Thoracic aorta (tissue), 2 donors: Measurements from ENCODE around the gene ZNF774. TPM values are rescaled to one million over a fixed set of nuclear protein-coding genes. Genes with fewer than 3 reads are reported as not detected.

Experiments
- ATAC-seq: fragments of 150-250 bp; one replicate; pipeline ENCODE4 v1.8.0; 2017; ENCODE audit warnings: low read depth; ENCODE audit not compliant: insufficient number of reproducible peaks, low FRiP score
- DNase-seq: peaks from one replicate; pipeline ENCODE4 v3.0.0-alpha.2; 2020; ENCODE audit warnings: low spot score
- H3K27ac ChIP-seq, 2 donors: fragments of 200-600 bp; sonication (generic); 1 replicate in 1 of 2; 2 replicates in 1 of 2; pipeline ENCODE4 v1.5.1; 2016; ENCODE audit warnings: mild to moderate bottlenecking in 2 of 2, moderate library complexity in 2 of 2
- H3K27me3 ChIP-seq: fragments of 200-600 bp; sonication (generic); replicated peaks from 2 replicates; pipeline ENCODE4 v1.6.0; 2016; ENCODE audit warnings: mild to moderate bottlenecking; ENCODE audit not compliant: insufficient read depth
- H3K36me3 ChIP-seq: fragments of 200-600 bp; sonication (generic); one replicate; pipeline ENCODE4 v1.5.1; 2016
- H3K4me1 ChIP-seq, 2 donors: fragments of 200-600 bp; sonication (generic); 1 replicate in 1 of 2; 2 replicates in 1 of 2; pipeline versions ENCODE4 v1.5.1 to v1.6.0; 2016; ENCODE audit warnings: low read depth in 2 of 2, mild to moderate bottlenecking in 1 of 2; ENCODE audit not compliant: control insufficient read depth in 1 of 2
- H3K4me3 ChIP-seq: fragments of 200-600 bp; sonication (generic); 2 replicates; pipeline ENCODE4 v1.5.1; 2016; ENCODE audit warnings: mild to moderate bottlenecking
- H3K9me3 ChIP-seq: fragments of 200-600 bp; sonication (generic); 2 replicates; pipeline ENCODE4 v1.5.1; 2016
- total RNA-seq, 2 donors: library from RNA; depleted of rRNA; stranded (reverse); fragments of >200 nt; gene quantifications; one replicate each; pipeline versions ENCODE4 v1.1.0 to v1.2.3, GENCODE V29; 2016
- TF ChIP-seq, protein P1 (sequence below): fragments of 200-600 bp; sonication (generic); IDR thresholded peaks from one replicate; pipeline ENCODE4 v1.5.1; 2019; ENCODE audit warnings: antibody characterized with exemption

ZNF774 gene
- total RNA-seq, 2 donors from 2014 or later, result 1.6 to 7.7 TPM

DNA sequence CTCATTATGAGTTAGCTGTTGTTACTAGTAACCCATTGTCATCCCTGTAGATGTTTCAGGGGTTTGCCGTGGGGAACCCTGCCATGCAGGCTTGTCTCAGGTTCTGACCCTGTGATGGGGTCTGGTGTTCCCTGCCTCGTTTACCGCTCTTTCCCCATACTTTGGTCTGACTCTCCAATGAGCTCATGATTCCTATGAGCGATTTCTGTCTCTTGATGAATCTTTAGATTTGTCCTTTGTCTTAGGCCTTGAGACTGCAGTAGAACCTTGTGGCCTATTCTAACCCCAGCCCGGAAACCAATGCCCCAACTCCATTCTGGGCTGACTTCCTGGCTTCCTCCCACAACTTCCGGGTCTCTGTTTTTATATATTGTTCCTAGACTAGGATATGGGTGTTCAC, 24.7 kb downstream of the ZNF774 start:
- TF ChIP-seq, protein P1, sequence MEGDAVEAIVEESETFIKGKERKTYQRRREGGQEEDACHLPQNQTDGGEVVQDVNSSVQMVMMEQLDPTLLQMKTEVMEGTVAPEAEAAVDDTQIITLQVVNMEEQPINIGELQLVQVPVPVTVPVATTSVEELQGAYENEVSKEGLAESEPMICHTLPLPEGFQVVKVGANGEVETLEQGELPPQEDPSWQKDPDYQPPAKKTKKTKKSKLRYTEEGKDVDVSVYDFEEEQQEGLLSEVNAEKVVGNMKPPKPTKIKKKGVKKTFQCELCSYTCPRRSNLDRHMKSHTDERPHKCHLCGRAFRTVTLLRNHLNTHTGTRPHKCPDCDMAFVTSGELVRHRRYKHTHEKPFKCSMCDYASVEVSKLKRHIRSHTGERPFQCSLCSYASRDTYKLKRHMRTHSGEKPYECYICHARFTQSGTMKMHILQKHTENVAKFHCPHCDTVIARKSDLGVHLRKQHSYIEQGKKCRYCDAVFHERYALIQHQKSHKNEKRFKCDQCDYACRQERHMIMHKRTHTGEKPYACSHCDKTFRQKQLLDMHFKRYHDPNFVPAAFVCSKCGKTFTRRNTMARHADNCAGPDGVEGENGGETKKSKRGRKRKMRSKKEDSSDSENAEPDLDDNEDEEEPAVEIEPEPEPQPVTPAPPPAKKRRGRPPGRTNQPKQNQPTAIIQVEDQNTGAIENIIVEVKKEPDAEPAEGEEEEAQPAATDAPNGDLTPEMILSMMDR, result no peak
- peaks cover 4% of the 10 kb centered on the region for H3K9me3 ChIP-seq
- H3K27ac ChIP-seq, result no peak overlapping the region
- no peak overlapping the region for H3K4me3 ChIP-seq
- H3K4me1 ChIP-seq, result no peaks in the 10 kb centered on the region
- no peak for DNase-seq
- no peak for ATAC-seq
- no peaks in the 10 kb centered on the region for H3K36me3 ChIP-seq
- H3K27me3 ChIP-seq, result no peaks in the 10 kb centered on the region

GRCh38 chr15:90379263-90379662, 27.2 kb downstream of the ZNF774 start:
- no peak for ATAC-seq
- TF ChIP-seq, protein P1, result no peak

GRCh38 chr15:90381515-90381914, 29.4 kb downstream of the ZNF774 start:
- H3K27me3 ChIP-seq, result no peaks in the 10 kb centered on the region
- TF ChIP-seq, protein P1, result no peak
- no peak for ATAC-seq
- no peak overlapping the region for H3K4me3 ChIP-seq
- peaks cover 0 to 9% of the 10 kb centered on the region in 2 donors for H3K4me1 ChIP-seq
- no peaks in the 10 kb centered on the region for H3K36me3 ChIP-seq
- no peak for DNase-seq
- H3K27ac ChIP-seq, result no peak overlapping the region
- peaks cover 4% of the 10 kb centered on the region for H3K9me3 ChIP-seq

More at GRCh38 chr15:90379263-90379662, 27.2 kb downstream of the ZNF774 start:
- Histone ChIP-seq H3K36me3 (no peaks in the 10 kb centered on the region), H3K4me3 (no peak overlapping the region), H3K27me3 (no peaks in the 10 kb centered on the region), H3K9me3 (peaks cover 4% of the 10 kb centered on the region), H3K4me1 (no peaks in the 10 kb centered on the region), H3K27ac (no peak overlapping the region)
- no peak for DNase-seq

GRCh38 chr15:90382320-90382719, 30.2 kb downstream of the ZNF774 start:
- DNase-seq, result no peak
- Histone ChIP-seq H3K27me3 (no peaks in the 10 kb centered on the region), H3K4me3 (no peak overlapping the region), H3K9me3 (peaks cover 4% of the 10 kb centered on the region), H3K36me3 (no peaks in the 10 kb centered on the region), H3K4me1 (peaks cover 0 to 10% of the 10 kb centered on the region in 2 donors), H3K27ac (no peak overlapping the region)
- ATAC-seq, result no peak
- TF ChIP-seq, protein P1, result no peak

DNA sequence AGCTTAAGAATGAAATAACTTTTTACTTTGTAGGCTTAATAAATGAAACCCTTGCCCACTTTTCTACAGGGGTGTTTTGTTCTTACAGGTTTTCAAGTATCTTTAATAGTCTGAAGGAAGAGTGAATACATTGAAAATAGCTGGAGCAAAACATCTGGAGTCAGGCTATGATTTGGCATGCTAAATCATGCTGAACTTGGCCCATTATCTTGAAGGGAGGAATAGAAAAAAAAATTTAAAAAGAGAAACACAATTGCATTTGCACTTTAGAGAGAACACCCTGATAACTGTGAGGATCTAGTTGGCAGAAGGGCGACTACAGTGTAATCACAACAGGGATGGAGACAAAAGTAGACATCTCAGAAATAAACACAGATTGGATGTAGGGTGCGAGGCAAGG, 34.1 kb downstream of the ZNF774 start:
- DNase-seq (no peak), ATAC-seq (no peak)
- TF ChIP-seq, protein P1, result no peak
- Histone ChIP-seq H3K27me3 (no peaks in the 10 kb centered on the region), H3K27ac (peak overlapping the region; percentile 43 to 50), H3K36me3 (peaks cover 5% of the 10 kb centered on the region), H3K9me3 (no peaks in the 10 kb centered on the region), H3K4me3 (no peak overlapping the region), H3K4me1 (peaks cover 14 to 26% of the 10 kb centered on the region in 2 donors)
